SHP77 treated with DMSO at 0.1 percent for 48 hours (cell line): ENCODE measurements around the gene SARDH.

Source experiments
- DNase-seq: peaks from one replicate; lab custom pipeline; 2025; lab: John Stamatoyannopoulos, UW

SARDH gene

GRCh38 chr9:133701981-133702797, 36.0 kb downstream of the SARDH start:
- no peak for DNase-seq

- no peak for DNase-seq
Measured at GRCh38 chr9:133701321-133701980, 36.7 kb downstream of the SARDH start.

GRCh38 chr9:133700819-133701320, 37.3 kb downstream of the SARDH start:
- DNase-seq: no peak

- no peak for DNase-seq
Measured at GRCh38 chr9:133699546-133699945, 38.6 kb downstream of the SARDH start.

GRCh38 chr9:133696071-133696472, 42.1 kb downstream of the SARDH start:
- no peak for DNase-seq

GRCh38 chr9:133694686-133695085, 43.5 kb downstream of the SARDH start:
- DNase-seq: no peak

GRCh38 chr9:133693703-133694529, 44.2 kb downstream of the SARDH start:
- DNase-seq: no peak

GRCh38 chr9:133693116-133693515, 45.0 kb downstream of the SARDH start:
- no peak for DNase-seq

- DNase-seq: no peak
Measured at GRCh38 chr9:133692364-133692985, 45.7 kb downstream of the SARDH start.

GRCh38 chr9:133691626-133692363, 46.4 kb downstream of the SARDH start:
- DNase-seq: no peak

GRCh38 chr9:133691191-133691590, 47.0 kb downstream of the SARDH start:
- no peak for DNase-seq

GRCh38 chr9:133690081-133690561, 48.0 kb downstream of the SARDH start:
- DNase-seq: no peak

GRCh38 chr9:133689151-133689763, 48.9 kb downstream of the SARDH start:
- DNase-seq: no peak

- DNase-seq: no peak
Measured at GRCh38 chr9:133687856-133688761, 50.0 kb downstream of the SARDH start.

GRCh38 chr9:133686642-133687575, 51.2 kb downstream of the SARDH start:
- no peak for DNase-seq

GRCh38 chr9:133685653-133686609, 52.2 kb downstream of the SARDH start:
- no peak for DNase-seq

GRCh38 chr9:133684936-133685361, 53.2 kb downstream of the SARDH start:
- DNase-seq: no peak
